Endothelial cell of umbilical vein (primary cell): Measurements from ENCODE around the gene PRKG1. TPM values are rescaled to one million over a fixed set of nuclear protein-coding genes. Genes with fewer than 3 reads are reported as not detected.

ENCODE experiments used
- BruUV-seq: library from RNA; stranded (reverse); fragments of 400-500 nt; replicated peaks from 2 replicates; lab custom pipeline; 2021; lab: Mats Ljungman, UMichigan
- CTCF ChIA-PET: fragments of 300-600, 350-600 bp; sonication (Branson Sonifier 250); formaldehyde crosslinking; loops from one replicate; lab custom pipeline; 2021; ENCODE audit warnings: antibody characterized with exemption, inconsistent platforms; lab: Charles Lee
- POLR2A ChIA-PET: fragments of 300-600, 350-600 bp; sonication (Branson Sonifier 250); formaldehyde crosslinking; loops from one replicate; lab custom pipeline; 2021; ENCODE audit warnings: antibody characterized with exemption, inconsistent platforms; lab: Charles Lee
- DNase-seq: peaks from one replicate; pipeline ENCODE4 v3.0.0-alpha.2; 2011; ENCODE audit warnings: low read depth, low spot score
- FAIRE-seq: peaks from 2 replicates; lab custom pipeline; 2011; peaks lifted over from hg19 to GRCh38; lab: Jason Lieb, UNC
- H2AFZ ChIP-seq: 2 replicates; pipeline ENCODE4 v1.6.0; 2012; ENCODE audit warnings: low read depth, low read length, control low read depth, inconsistent platforms
- H3K27ac ChIP-seq: 2 replicates; pipeline ENCODE4 v1.5.1; 2011; ENCODE audit warnings: low read depth, mild to moderate bottlenecking, control low read depth, low read length, moderate library complexity; ENCODE audit not compliant: insufficient read depth
- H3K27me3 ChIP-seq, 2 experiments: 2 replicates each; pipeline versions ENCODE4 v1.6.0 to v1.6.1; 2011; ENCODE audit warnings: low read length in 2 of 2, mixed read lengths in 1 of 2; ENCODE audit not compliant: control insufficient read depth in 2 of 2, insufficient read depth in 2 of 2
- H3K36me3 ChIP-seq, 2 experiments: 2 replicates in 1 of 2; 3 replicates in 1 of 2; pipeline ENCODE4 v1.5.1; 2011; ENCODE audit warnings: low read length in 2 of 2, mild to moderate bottlenecking in 1 of 2, moderate library complexity in 1 of 2; ENCODE audit not compliant: control insufficient read depth in 2 of 2, insufficient read depth in 2 of 2; ENCODE audit errors: extremely low read depth in 1 of 2
- H3K4me1 ChIP-seq: 3 replicates; pipeline ENCODE4 v1.5.1; 2011; ENCODE audit warnings: mild to moderate bottlenecking, low read length; ENCODE audit not compliant: control insufficient read depth, insufficient read depth; ENCODE audit errors: extremely low read depth
- H3K4me2 ChIP-seq: 2 replicates; pipeline ENCODE4 v1.6.1; 2011; ENCODE audit warnings: low read length, control low read depth, mixed read lengths; ENCODE audit not compliant: insufficient read depth
- H3K4me3 ChIP-seq, 3 experiments: fragments of 200-600 bp in 1 of 3; sonication (generic), shearing (Covaris generic) in 1 of 3; replicated peaks in 1 of 3; 2 replicates each; pipeline ENCODE4 v1.5.1; 2011 to 2016; ENCODE audit warnings: control low read depth in 3 of 3, low read length in 3 of 3, mild to moderate bottlenecking in 2 of 3, inconsistent platforms in 1 of 3, low read depth in 1 of 3, moderate library complexity in 1 of 3; ENCODE audit not compliant: insufficient read depth in 1 of 3
- H3K79me2 ChIP-seq: 2 replicates; pipeline ENCODE4 v1.6.0; 2012; ENCODE audit warnings: low read length, inconsistent platforms; ENCODE audit not compliant: control insufficient read depth, insufficient read depth
- H3K9ac ChIP-seq: replicated peaks from 2 replicates; pipeline ENCODE3; 2011; ENCODE audit warnings: low read length, control low read depth; ENCODE audit not compliant: insufficient read depth; ENCODE audit errors: extremely low read depth
- H3K9me1 ChIP-seq: replicated peaks from 3 replicates; pipeline ENCODE4 v1.6.0; 2011; ENCODE audit warnings: mild to moderate bottlenecking, low read length; ENCODE audit not compliant: control insufficient read depth, insufficient read depth; ENCODE audit errors: extremely low read depth
- H3K9me3 ChIP-seq: replicated peaks from 2 replicates; pipeline ENCODE4 v1.5.1; 2012; ENCODE audit warnings: low read length, inconsistent platforms; ENCODE audit not compliant: control insufficient read depth, insufficient read depth
- H4K20me1 ChIP-seq: replicated peaks from 2 replicates; pipeline ENCODE3; 2011; ENCODE audit warnings: mild to moderate bottlenecking, low read length; ENCODE audit not compliant: control insufficient read depth, insufficient read depth; ENCODE audit errors: extremely low read depth
- EZH2 ChIP-seq: IDR thresholded peaks from 2 replicates; pipeline ENCODE4 v1.6.1; 2012; ENCODE audit warnings: borderline replicate concordance, low read depth, mild to moderate bottlenecking, moderate library complexity, low read length, inconsistent platforms; ENCODE audit not compliant: severe bottlenecking
- FOS ChIP-seq: IDR thresholded peaks from 2 replicates; pipeline ENCODE4 v1.6.1; 2011; ENCODE audit warnings: mild to moderate bottlenecking, low read length, moderate library complexity, borderline replicate concordance; ENCODE audit not compliant: insufficient read depth
- GATA2 ChIP-seq: IDR thresholded peaks from 2 replicates; pipeline ENCODE4 v1.7.0; 2011; ENCODE audit warnings: low read depth, mild to moderate bottlenecking, moderate library complexity, mixed read lengths, low read length; ENCODE audit not compliant: insufficient read length, insufficient read depth
- JUN ChIP-seq: IDR thresholded peaks from 2 replicates; pipeline ENCODE4 v1.6.1; 2011; ENCODE audit warnings: borderline replicate concordance, low read depth; ENCODE audit not compliant: insufficient read length, insufficient read depth
- MYC ChIP-seq: IDR thresholded peaks from one replicate; pipeline ENCODE4 v1.6.1; 2011; ENCODE audit warnings: mild to moderate bottlenecking, low read depth, low read length
- POLR2A ChIP-seq: IDR thresholded peaks from 2 replicates; pipeline ENCODE4 v1.6.1; 2012; ENCODE audit warnings: low read depth, mild to moderate bottlenecking, control low read depth, low read length
- POLR2AphosphoS5 ChIP-seq: IDR thresholded peaks from 2 replicates; pipeline ENCODE4 v1.6.1; 2012; ENCODE audit warnings: low read depth, mild to moderate bottlenecking, control low read depth, low read length, moderate library complexity; ENCODE audit not compliant: insufficient read depth
- dilution Hi-C: fragments of 300-500 bp; cut with MboI; formaldehyde crosslinking; loops from one replicate; pipeline ENCODE4 v1.15.0; 2019; ENCODE audit warnings: low sequenced_read_pairs; ENCODE audit not compliant: extremely low pct_ligation_motif_present
- intact Hi-C: fragments of 100-400 bp; cut with micrococcal nuclease; formaldehyde crosslinking; loops from one replicate; pipeline ENCODE4 v1.10.0; 2022
- polyA plus RNA-seq, 4 experiments: library from polyadenylated mRNA; depleted of rRNA in 3 of 4; stranded (reverse) in 3 of 4; unstranded in 1 of 4; fragments of >200 nt; gene quantifications; 2 replicates each; pipeline versions ENCODE4 v1.2.1 to v1.2.3, GENCODE V29; 2011 to 2012; ENCODE audit warnings: missing spikeins in 1 of 4
- total RNA-seq: library from RNA; stranded (reverse); gene quantifications from 2 replicates; pipeline ENCODE4 v1.2.3, GENCODE V29; 2021
- TF ChIP-seq, protein P1 (sequence below): IDR thresholded peaks from 2 replicates; pipeline ENCODE4 v1.6.1; 2011; ENCODE audit not compliant: insufficient read depth, insufficient read length
- TF ChIP-seq, protein P2 (sequence below), 2 donors: IDR thresholded peaks; 1 replicate in 1 of 2; 2 replicates in 1 of 2; pipeline ENCODE4 v1.5.1; 2011; ENCODE audit warnings: low read length in 2 of 2, mild to moderate bottlenecking in 2 of 2, moderate library complexity in 2 of 2, control low read depth in 1 of 2, inconsistent platforms in 1 of 2, low read depth in 1 of 2; ENCODE audit not compliant: insufficient read depth in 1 of 2; ENCODE audit errors: extremely low read depth in 1 of 2

PRKG1 gene
- total and polyA plus RNA-seq, 2 donors (not counting 3 experiments of a cell fraction or from before 2014, with no cell fraction given), result 0.01 to 0.18 TPM

DNA sequence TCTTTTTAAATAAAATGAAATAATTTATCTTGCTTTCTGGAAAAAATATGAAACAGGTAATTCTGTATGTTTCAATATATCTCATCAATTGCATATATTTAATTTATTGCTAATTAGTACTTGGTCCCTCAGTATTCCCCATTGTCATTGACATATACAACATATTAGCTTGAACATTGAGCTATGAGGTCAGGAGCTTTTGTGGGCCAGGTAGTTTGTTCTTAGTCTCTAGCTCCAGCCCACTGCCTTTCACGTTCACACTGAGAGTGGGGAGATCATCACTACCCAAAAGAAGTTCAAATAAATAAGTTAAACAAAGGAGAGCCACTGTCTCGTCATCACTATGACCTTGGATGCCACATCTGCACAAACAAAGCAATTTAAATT, 1185.1 kb downstream of the PRKG1 start:
- Histone ChIP-seq H3K4me1 (no peaks in the 10 kb centered on the region), H3K9me1 (peaks cover 2% of the 10 kb centered on the region), H3K27me3 (no peaks in the 10 kb centered on the region), H3K36me3 (no peaks in the 10 kb centered on the region), H3K27ac (no peak overlapping the region), H2AFZ (no peak overlapping the region), H3K4me3 (no peak overlapping the region), H3K4me2 (no peak overlapping the region), H3K9ac (no peak overlapping the region), H3K79me2 (no peaks in the 10 kb centered on the region), H4K20me1 (no peaks in the 10 kb centered on the region), H3K9me3 (no peaks in the 10 kb centered on the region)
- dilution Hi-C loops, result no loop called here
- ChIA-PET CTCF (no interaction called here), POLR2A (no interaction called here)
- FAIRE-seq (no peak), DNase-seq (no peak)
- intact Hi-C loops, result no loop called here
- TF ChIP-seq EZH2 (no peak), JUN (no peak), FOS (no peak), POLR2A (no peak), POLR2AphosphoS5 (no peak), MYC (no peak), GATA2 (no peak)
- TF ChIP-seq, protein P1, sequence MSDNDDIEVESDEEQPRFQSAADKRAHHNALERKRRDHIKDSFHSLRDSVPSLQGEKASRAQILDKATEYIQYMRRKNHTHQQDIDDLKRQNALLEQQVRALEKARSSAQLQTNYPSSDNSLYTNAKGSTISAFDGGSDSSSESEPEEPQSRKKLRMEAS, result no peak
- TF ChIP-seq, protein P2, sequence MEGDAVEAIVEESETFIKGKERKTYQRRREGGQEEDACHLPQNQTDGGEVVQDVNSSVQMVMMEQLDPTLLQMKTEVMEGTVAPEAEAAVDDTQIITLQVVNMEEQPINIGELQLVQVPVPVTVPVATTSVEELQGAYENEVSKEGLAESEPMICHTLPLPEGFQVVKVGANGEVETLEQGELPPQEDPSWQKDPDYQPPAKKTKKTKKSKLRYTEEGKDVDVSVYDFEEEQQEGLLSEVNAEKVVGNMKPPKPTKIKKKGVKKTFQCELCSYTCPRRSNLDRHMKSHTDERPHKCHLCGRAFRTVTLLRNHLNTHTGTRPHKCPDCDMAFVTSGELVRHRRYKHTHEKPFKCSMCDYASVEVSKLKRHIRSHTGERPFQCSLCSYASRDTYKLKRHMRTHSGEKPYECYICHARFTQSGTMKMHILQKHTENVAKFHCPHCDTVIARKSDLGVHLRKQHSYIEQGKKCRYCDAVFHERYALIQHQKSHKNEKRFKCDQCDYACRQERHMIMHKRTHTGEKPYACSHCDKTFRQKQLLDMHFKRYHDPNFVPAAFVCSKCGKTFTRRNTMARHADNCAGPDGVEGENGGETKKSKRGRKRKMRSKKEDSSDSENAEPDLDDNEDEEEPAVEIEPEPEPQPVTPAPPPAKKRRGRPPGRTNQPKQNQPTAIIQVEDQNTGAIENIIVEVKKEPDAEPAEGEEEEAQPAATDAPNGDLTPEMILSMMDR (IDR thresholded peaks at IDR 0.05; ENCODE audit: extremely low read depth in 1 of 2, insufficient read depth in 1 of 2, low read depth in 1 of 2, low read length in 2 of 2), result no peak
- no TSS peak for BruUV-seq
